ENCODE measurements around the gene SLAMF1.
"Not testable (repeated sequence)": the region's sequence is repeated elsewhere in the genome, so short reads cannot be mapped to it uniquely, and the experiment has no call there.

SLAMF1 gene, protein sequence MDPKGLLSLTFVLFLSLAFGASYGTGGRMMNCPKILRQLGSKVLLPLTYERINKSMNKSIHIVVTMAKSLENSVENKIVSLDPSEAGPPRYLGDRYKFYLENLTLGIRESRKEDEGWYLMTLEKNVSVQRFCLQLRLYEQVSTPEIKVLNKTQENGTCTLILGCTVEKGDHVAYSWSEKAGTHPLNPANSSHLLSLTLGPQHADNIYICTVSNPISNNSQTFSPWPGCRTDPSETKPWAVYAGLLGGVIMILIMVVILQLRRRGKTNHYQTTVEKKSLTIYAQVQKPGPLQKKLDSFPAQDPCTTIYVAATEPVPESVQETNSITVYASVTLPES

DNA sequence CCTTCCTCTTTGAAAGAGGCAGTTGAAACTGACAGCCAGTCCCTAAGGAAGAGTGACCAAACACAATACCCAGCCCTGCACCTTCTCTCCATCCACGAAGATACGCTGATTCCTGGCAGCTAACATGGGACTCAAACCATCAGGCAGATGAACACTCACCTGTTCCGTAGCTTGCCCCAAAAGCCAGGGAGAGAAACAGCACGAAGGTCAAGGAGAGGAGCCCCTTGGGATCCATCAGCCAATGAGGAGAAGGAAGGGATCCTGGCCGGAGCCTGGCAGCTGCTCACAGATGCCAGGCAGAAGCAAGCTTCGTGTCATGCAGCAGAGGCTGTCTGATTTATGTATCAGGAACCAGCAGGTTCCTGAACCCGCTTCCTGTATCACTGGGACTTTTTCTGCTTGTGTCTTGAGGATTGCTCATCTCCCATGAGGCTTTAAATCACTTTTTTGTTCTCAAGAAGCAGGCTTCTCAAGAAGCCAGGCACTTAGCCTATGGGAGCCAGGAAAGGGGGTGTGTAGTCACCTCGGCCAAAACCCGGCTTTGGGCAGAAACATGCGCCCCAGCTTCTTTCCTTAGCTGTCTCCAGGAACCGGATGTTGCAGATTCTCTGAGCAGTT is at the start of gene SLAMF1:
TSS of gene SLAMF1 (minus strand) at position 334 of the 618 bp plus-strand sequence. CDS start at position 235, 99 bp downstream.
- DNase-seq (ENCODE audit: low spot score): no peak

DNA sequence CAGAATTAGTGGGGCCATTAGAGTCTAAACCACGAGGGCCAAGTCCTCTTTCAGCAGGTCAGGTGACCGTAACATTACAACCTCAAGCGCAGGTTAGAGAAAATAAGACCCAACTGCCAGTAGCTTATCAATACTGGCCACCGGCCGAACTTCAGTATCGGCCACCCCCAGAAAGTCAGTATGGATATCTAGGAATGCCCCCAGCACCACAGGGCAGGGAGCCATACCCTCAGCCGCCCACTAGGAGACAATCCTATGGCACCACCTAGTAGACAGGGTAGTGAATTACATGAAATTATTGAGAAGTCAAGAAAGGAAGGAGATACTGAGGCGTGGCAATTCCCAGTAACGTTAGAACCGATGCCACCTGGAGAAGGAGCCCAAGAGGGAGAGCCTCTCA is 45.5 kb upstream of the SLAMF1 start:
- not testable (repeated sequence) for DNase-seq (ENCODE audit: low spot score)

DNA sequence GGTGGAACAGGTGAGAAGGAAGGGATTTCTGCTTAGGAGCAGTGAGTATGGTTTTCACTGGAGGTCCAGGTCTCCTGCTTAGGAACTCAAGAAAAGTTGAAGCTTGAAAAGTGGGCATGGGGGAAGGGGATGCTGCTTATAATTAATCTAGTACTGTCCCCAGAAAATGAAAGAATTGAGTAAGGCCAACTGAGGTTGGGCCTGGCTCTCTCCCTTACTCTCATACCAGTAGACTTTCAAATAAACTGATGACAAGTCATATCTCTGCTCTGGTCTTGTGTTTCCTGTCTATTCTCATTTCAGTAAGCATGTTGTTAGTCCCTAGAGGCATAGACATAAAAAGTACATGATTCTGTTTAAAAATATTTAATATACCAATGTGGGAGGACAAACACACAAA is 38.4 kb upstream of the SLAMF1 start:
- no peak for DNase-seq (ENCODE audit: low spot score)

DNA sequence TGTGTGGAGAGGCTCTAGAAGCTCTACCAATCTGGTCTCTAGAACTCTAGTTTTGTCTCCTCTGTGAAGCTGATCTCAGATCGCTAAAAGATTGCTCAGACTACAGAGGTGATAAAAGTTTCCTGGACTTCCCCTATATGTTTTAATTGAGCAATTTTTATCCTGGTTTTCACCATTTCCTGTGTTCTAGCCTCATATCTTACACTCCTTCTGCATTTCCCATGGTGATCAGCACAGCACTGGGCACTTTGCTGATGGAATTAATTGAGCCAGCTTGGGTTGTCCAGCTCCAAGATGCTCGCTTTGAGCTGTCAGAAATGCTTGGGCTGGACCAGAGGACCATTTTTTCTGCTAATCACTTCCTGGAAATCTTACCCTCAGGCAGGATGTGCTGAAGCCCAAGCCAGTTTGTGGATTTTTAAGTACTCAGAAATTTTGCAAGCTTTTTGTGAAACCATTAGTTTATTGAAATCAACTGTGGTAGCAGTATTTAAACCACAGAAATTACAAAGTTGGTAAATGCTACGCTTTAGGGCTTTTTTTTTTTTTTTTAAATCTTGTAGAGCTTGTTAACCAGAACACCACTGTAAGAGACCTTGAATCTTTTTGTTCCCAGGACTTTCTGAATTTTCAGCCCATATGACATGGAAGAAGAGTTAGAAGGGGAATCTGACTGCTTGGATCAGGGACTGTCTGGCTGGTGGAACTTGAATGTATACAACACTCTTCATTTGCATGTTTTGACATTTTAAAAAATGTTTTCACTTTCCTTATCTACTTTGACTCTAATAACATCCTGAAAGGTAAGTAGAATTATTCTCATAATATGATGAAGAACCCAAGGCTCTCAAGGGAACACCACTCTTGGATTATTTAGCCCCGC is 36.4 kb upstream of the SLAMF1 start:
- no peak for DNase-seq (ENCODE audit: low spot score)

DNA sequence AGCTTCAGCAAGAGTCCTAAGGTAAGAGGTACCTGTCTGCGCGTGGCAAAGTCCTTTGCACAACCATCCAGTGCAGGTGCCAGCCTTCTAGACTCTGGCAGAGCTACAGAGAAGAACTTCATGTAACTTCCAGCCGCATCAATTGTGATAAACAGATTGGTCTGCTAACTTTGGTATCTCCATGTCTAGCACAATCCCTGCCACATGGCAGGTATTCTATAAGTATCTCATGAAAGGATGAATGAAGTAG is 35.0 kb upstream of the SLAMF1 start:
- DNase-seq (ENCODE audit: low spot score): no peak

DNA sequence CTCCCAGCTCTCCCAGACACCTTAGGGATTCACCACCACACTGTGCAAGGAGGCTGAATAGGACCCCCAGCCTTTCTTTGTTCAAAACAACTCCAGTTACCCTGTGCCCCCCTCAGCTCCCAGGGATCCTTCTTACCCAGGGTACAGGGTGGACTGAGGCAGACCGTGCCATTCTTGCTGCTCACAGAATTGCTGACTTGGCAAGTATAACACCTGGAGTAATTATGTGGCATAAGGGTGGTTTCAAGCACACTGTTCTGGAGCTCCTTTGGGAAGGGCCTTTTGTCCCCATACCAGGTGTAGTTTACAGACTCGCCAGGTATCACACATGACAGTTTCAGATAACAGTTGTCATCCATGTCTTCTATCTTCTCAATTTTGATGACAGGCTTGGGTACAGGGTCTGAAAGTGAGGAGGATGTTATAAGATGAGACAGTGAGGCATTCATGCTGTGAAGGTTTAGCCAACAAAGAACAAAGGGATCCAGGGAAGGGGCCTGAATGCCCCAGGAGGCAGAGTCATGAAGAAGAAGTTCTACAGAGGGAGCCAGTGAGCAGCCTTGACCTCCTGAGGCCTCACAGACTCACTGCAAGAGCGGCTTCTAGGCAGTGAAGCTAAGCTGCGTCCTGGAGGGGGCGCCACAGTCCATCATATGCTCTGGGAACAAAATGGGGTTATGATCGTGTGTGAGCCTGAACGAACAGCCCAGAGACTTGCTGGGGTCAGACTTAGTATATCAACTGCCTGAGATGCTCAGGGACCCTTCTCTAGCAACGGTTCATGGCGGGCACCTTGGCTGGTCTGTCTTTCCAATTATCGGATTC is 34.4 kb upstream of the SLAMF1 start:
- peak; percentile 65 for DNase-seq (ENCODE audit: low spot score)

DNA sequence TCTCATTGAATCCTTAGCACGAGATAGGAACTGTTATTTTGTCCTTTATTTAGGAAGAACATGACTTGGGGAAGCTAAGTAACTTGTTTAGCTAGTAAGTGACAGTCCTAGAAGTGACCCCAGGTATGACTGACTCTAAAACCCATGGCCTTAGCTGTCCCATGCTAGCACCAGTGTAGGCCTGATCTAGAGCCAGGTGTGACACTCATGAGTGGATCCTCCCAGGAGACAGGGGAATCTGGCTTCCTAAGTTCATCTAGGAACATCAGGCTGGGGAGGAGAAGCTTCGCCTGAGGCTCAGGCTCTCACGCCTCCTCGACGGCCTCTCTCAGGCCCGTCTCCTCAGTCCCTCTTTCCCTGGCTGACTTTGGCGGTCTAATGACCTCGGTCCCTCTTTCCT is 33.6 kb upstream of the SLAMF1 start:
- no peak for DNase-seq (ENCODE audit: low spot score)

DNA sequence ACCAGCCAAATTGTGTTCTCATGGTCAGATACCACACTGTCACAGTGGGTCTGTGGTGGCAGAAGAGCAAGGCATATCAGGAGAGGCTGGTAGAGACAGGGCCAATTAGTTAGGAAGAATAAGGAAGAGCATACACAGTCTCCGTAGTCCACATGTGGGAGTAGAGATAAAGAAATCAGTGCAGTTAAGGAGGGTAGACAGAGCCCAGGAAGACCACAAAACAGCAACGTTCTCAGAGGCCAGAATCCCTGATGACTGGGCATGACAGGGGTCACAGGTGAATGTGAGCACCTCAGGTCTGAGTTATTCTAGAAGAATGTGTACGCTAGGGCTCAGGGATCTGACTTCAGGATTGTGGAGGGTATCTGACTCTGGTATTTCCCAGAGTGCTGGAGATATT is 33.0 kb upstream of the SLAMF1 start:
- no peak for DNase-seq (ENCODE audit: low spot score)

DNA sequence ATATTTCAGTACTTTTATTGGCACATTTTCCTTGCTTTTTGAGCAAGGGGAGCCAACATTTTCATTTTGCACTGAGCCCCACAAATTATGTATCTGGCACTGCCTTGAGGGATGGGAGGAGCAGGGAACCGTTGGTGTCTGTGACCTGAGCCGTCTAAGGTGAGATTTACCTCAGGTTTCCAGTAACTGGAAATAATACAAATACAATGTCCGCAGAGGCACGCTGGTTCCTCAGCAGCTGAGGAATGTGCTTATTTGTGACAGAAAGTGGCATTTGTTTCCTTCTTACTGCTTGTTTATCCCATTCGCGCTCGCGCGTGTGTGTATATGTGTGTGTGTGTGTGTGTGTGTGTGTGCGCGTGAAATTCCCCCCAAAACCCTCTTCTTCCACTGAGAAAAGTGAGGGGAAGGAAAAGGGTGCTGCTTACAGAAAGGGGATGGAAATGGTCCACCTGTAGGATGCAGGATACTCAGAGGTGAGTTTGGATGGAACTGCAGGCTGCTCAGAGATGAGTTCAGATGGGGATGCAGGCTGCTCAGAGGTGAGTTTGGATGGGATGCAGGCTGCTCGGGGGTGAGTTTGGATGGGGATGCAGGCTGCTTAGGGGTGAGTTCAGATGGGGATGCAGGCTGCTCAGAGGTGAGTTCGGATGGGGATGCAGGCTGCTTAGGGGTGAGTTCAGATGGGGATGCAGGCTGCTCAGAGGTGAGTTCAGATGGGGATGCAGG is 30.2 kb upstream of the SLAMF1 start:
- no peak for DNase-seq (ENCODE audit: low spot score)

DNA sequence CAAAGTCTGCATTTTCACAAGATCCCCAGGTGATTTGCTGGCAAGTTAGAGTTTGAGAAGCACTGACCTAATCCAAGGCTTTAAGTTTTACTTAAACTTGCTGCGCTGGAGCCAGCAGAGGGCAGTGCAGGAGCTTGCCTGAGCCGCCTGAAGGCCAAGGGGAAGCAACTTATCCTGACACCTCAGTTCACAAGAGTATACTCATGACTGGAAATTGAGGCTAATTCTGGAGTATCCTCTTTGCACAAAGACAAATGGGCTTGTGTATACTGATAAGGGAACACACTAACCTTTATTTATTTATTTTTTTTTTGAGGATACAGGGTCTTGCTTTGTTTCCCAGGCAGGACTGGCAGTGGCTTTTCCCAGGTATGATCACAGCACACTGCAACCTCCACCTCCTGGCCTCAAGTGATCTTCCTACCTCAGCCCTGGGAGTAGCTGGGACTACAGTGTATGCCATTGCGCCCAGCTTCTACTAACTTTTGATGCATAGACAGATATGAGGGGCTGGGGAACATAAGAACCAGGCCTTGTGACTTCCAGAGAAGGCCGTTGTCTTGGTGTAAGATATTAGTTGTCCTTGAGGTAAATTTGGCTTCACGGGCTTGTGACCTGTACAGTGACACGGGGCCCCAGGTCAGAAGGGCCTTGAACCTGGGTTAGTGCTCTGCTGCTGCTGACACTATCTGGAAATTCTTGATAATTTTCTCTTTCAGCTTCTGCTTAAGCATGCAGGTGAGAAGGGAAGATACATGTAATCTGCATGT is 29.0 kb upstream of the SLAMF1 start:
- peak; percentile 44 for DNase-seq (ENCODE audit: low spot score)

DNA sequence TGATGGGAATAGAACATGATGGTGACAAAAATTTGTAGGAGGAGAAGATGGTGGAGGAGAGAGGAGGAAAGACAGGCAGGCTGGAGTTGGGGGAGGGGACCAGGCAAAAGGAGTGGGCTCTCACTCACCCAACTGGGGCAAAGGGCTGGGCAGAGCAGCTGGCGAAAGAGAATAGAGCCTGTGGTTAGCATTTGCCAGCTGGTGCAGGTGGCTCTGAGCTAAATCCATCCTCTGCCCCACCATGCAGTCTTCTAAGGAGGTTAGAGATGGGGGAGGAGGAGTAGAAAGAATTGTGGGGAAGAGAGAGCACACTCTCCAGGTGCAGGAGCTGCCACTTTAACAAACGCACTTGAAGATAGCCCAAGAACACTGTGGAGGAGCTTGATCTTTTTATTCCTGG is 27.6 kb upstream of the SLAMF1 start:
- DNase-seq (ENCODE audit: low spot score): no peak

DNA sequence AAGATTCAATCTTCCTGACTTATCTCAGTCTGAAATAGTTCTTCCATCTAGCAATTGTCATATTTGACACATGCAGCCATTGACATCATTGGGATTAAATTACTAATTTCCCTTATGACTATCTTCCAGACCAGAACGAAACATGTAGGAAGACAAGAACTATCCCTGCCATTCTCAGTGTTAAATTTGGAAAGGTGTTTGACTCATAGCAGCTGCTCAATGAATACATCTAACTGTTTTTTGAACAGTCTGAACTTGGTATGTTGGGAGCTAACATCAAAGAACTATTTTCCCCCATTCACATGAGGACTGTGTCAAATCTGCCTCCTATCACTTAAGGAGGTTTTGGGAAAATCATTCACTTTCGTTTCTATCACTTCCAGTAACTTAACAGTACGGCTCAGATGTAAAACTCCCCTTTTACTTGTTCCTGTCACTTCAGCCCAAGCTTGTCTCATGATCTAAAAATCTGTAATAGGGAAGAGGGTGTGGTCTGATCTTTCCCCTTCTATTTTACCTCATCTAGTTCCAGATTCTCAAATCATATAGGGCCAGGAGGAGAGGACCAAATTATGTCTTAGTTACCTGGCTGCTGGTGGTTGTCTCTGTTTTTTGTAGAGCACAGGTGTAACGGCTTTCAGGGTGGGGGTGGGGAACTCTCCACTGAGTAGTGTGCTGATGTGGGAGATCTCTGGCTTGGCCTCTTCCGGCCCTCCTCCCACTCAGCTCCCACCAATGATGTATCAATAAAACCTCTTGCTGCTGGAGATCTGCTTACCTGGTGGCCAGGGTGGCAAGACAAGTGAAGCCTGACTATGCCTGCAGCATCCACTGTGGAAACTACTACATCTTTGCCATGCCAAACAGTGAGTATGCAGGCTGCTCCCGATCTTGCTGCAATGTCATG is 26.2 kb upstream of the SLAMF1 start:
- DNase-seq (ENCODE audit: low spot score): no peak

DNA sequence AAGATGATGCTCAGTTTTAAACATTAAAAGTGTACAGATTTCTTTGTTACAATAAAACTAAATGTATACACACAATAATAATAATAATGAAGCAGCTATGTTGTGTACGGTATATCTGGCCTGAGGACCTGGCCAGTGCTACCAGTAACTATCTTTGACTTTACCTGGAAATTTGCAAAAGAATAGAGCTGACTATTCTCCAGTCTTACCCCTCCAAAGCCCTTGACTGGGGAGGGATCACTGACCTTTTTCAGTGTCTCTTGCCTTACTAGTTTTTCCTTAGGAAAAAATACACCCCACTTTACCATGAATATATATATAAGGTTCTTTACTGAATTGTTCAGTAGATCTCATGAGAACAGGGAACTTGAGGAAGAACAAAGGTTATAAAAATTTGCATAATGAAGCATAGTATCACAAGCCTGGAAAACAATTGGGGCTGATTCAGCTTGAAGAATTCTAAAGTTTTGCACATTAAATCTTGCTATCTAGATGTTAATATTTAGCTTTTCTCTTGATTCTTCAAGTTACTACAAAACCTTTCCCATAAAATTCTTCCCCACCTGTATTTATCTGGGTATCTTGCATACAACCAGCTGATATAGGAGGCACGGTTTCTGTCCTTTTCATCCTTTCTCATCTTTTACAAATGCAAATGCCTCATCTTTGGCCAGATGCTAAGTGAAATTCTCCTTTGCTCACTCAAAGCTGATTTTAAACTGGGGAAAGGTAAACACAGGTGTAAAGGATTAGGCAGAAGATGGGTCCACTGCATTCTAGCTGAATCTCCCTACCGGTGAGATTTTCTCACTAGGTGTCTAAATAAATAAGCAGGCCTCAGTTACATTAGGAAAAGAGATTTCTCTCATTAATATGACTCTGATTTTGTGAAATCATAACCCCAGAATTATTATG is 25.0 kb upstream of the SLAMF1 start:
- DNase-seq (ENCODE audit: low spot score): no peak

DNA sequence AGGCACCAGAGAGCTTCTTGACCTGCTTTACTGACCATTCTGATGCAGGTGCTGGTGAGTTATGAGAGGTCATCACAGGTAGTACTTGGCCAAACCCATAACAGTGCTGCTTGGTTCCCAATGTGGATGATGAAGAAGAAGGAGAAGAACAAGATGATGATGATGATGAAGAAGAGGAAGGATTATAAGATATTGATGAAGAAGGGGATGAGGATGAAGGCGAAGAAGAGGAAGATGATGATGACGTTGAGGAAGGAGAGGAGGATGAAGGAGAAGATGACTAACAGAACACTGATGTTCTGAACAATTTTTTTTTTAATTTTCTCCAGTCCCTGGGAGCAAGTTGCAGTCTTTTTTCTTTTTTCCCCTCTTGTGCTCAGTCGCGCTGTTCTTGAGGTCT is 23.9 kb upstream of the SLAMF1 start:
- DNase-seq (ENCODE audit: low spot score): no peak

DNA sequence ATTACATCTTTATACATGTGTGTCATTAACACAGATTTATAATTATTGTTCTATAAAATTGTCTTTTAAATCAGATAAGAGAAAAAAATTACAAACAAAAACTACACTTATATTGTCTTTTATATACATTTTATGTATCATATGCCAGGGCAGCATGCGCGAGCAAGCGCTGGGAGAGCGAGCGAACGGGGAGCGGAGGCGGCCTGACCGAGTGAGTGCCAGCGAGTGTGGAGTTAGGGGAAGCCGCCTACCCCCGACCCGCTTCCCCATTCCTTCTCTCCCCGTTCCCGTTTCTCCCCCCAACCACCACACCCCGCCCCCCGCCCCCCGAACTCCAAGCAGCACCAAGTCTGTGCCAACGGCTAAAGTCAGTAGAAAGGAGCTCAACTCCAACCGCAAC is 23.0 kb upstream of the SLAMF1 start:
- no peak for DNase-seq (ENCODE audit: low spot score)

DNA sequence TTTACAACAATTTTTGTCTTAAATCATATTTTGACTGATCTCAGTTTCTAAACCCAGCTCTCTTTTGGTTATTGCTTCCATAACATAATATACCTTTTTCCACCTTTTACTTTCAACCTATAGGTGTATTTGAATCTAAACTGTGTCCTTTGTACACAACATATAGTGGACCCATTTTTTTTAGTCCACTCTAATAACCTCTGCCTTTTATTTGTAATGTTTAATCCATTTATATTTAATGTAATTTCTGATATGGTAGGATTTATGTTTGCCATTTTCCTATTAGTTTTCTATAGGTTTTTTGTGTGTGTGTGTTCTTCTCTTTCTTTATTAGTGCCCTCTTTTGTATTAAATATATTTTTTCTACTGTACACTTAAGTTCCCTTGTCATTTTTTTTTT is 22.4 kb upstream of the SLAMF1 start:
- no peak for DNase-seq (ENCODE audit: low spot score)

DNA sequence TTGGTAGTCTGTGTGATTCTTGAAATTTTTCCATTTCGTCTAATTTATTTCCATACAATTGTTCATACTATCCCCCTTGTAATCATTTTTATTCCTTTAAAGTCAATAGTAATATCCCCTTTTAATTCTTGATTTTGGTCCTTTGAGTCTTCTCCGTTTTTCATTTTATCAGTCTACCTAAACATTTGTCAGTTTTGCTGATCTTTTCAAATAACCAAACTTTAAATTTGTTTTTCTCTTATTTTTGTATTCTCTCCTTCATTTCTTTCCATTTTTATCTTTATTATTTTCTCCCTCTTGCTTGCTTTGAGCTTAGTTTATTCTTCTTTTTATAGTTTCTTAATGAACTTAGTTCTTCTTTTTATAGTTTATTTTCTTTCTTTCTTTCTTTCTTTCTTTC is 21.1 kb upstream of the SLAMF1 start:
- DNase-seq (ENCODE audit: low spot score): no peak

DNA sequence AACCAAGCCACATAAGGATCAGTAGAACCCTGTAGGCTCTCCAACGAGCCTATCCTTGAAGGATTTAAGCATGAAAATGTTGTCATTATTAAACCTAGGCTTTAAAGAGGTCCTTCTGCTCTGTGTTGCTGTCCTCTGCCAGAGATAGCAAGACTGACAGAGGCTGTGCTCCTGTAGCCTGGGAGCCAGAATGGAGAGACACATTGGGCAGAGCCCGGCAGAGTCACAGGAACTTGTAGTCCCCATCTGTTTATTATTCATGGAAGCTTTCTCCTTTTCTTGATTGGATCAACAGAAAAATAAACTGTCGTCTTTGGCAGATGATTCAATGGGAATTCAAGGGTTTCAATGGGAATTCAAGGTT is 19.2 kb upstream of the SLAMF1 start:
- DNase-seq (ENCODE audit: low spot score): no peak
